ENCODE data around the gene TGFBRAP1.

GRCh38 chr2:105231232-105231619, 98.3 kb downstream of the TGFBRAP1 start:
- TF ChIP-seq POLR2A (IDR thresholded peaks at IDR 0.05) (no peak), CTCF (IDR thresholded peaks at IDR 0.05) (no peak)

Data from uterus (tissue), 2 donors.